HCT116 (cell line): Measurements from ENCODE around the gene CLEC16A.

Experiments
- CEBPB ChIP-seq: IDR thresholded peaks from 2 replicates; pipeline ENCODE4 v1.6.1; 2012; ENCODE audit warnings: low read depth
- EZH2 ChIP-seq: fragments of 200-600 bp; sonication (generic); IDR thresholded peaks from 2 replicates; pipeline ENCODE4 v1.6.1; 2017; ENCODE audit warnings: antibody characterized with exemption, mixed run types
- JUND ChIP-seq: IDR thresholded peaks from 2 replicates; pipeline ENCODE4 v1.6.1; 2012
- POLR2A ChIP-seq: IDR thresholded peaks from 2 replicates; pipeline ENCODE4 v1.7.0; 2011; ENCODE audit warnings: borderline replicate concordance; ENCODE audit not compliant: insufficient read depth, insufficient read length; ENCODE audit errors: extremely low read depth
- YY1 ChIP-seq: IDR thresholded peaks from 2 replicates; pipeline ENCODE4 v1.6.1; 2011; ENCODE audit warnings: low read length, low read depth, moderate library complexity, mild to moderate bottlenecking; ENCODE audit not compliant: insufficient replicate concordance; ENCODE audit errors: extremely low read depth
- ZFX ChIP-seq: fragments of 450-650 bp; IDR thresholded peaks from 2 replicates; pipeline ENCODE4 v1.6.1; 2017
- TF ChIP-seq, protein P1 (sequence below), 3 experiments: fragments of 200-600 bp in 1 of 3; sonication (generic) in 1 of 3; IDR thresholded peaks in 2 of 3; conservative IDR thresholded peaks in 1 of 3; 2 replicates each; pipeline ENCODE4 v1.5.1; 2012 to 2017; ENCODE audit warnings: low read depth in 2 of 3, low read length in 2 of 3, antibody characterized with exemption in 1 of 3, borderline replicate concordance in 1 of 3, control low read depth in 1 of 3, mild to moderate bottlenecking in 1 of 3, mixed read lengths in 1 of 3, mixed run types in 1 of 3, moderate library complexity in 1 of 3; ENCODE audit not compliant: insufficient read depth in 1 of 3
- TF ChIP-seq, protein P2 (sequence below): IDR thresholded peaks from 2 replicates; pipeline ENCODE4 v1.6.1; 2012
- TF ChIP-seq, protein P3 (sequence below): IDR thresholded peaks from 2 replicates; pipeline ENCODE4 v1.6.1; 2012

DNA sequence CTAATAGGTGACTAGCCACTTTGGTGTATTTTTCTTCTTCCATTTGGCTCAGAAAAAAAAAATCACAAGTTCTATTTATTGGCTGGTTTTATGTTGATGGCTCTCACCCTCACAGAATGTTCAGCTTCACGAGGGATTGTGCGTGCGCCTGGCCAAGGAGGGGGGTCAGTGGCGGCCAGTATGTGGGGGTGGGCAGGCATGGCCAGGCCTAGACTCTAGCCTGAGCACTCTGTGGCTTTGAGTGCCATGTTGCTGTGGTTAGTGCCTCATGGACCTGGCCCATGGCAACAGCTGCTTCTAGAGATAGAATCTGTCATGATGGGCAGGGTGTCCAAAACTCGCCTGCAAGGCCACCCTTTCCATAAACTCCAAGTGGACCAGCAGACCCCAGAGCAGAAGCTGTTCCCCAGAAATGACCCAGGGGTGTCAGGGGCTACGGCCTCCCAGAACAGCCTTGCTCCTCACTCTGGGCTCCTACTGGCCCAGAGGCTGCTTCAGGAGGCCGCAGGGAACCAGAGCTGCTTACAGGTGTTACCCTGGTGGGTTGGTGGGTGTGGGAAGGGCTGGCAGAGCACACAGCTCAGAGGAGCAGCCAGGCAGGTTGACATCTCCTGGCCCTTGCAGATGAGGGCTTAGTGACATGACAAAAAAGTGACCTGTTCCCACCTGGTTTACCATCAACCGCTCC, 186.8 kb downstream of the CLEC16A start:
- no peak for TF ChIP-seq POLR2A
- TF ChIP-seq, protein P1, sequence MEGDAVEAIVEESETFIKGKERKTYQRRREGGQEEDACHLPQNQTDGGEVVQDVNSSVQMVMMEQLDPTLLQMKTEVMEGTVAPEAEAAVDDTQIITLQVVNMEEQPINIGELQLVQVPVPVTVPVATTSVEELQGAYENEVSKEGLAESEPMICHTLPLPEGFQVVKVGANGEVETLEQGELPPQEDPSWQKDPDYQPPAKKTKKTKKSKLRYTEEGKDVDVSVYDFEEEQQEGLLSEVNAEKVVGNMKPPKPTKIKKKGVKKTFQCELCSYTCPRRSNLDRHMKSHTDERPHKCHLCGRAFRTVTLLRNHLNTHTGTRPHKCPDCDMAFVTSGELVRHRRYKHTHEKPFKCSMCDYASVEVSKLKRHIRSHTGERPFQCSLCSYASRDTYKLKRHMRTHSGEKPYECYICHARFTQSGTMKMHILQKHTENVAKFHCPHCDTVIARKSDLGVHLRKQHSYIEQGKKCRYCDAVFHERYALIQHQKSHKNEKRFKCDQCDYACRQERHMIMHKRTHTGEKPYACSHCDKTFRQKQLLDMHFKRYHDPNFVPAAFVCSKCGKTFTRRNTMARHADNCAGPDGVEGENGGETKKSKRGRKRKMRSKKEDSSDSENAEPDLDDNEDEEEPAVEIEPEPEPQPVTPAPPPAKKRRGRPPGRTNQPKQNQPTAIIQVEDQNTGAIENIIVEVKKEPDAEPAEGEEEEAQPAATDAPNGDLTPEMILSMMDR (IDR thresholded peaks at IDR 0.05 in 2 of 3, conservative IDR thresholded peaks at IDR 0.05 in 1 of 3; ENCODE audit: borderline replicate concordance in 1 of 3, insufficient read depth in 1 of 3, low read depth in 2 of 3, low read length in 2 of 3) = no peak
- TF ChIP-seq YY1 = no peak
- TF ChIP-seq, protein P2, sequence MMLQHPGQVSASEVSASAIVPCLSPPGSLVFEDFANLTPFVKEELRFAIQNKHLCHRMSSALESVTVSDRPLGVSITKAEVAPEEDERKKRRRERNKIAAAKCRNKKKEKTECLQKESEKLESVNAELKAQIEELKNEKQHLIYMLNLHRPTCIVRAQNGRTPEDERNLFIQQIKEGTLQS = no peak
- TF ChIP-seq CEBPB = no peak
- no peak for TF ChIP-seq ZFX
- no peak for TF ChIP-seq EZH2
- TF ChIP-seq, protein P3, sequence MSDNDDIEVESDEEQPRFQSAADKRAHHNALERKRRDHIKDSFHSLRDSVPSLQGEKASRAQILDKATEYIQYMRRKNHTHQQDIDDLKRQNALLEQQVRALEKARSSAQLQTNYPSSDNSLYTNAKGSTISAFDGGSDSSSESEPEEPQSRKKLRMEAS = no peak
- no peak for TF ChIP-seq JUND
